ENCODE data around the gene SHF. TPM values are rescaled to one million over a fixed set of nuclear protein-coding genes. Genes with fewer than 3 reads are reported as not detected.

Gene SHF
- total and polyA plus RNA-seq, 2 donors (not counting 1 experiment from before 2014, with no cell fraction given): 0.85 to 3.3 TPM

GRCh38 chr15:45155739-45156138 is 32.0 kb downstream of the SHF start:
- DNase-seq (ENCODE audit: low read depth in 2 of 2): no peak
- no peak overlapping the region for H3K9ac ChIP-seq (ENCODE audit: insufficient read depth, low read length)
- H3K4me1 ChIP-seq (ENCODE audit: control insufficient read depth, extremely low read depth, insufficient read depth, low read length): no peaks in the 10 kb centered on the region
- H3K79me2 ChIP-seq (ENCODE audit: control insufficient read depth, insufficient read depth, low read length): no peaks in the 10 kb centered on the region
- H4K20me1 ChIP-seq (ENCODE audit: control insufficient read depth, extremely low read depth, insufficient read depth, low read length): no peaks in the 10 kb centered on the region
- no peak overlapping the region for H2AFZ ChIP-seq (ENCODE audit: low read length)
- H3K4me3 ChIP-seq (replicated peaks in 1 of 4; ENCODE audit: control extremely low read depth in 1 of 4, insufficient read depth in 1 of 4, low read depth in 3 of 4, low read length in 4 of 4): no peak overlapping the region
- TF ChIP-seq CTCF (conservative IDR thresholded peaks at IDR 0.05 in 1 of 2, IDR thresholded peaks at IDR 0.05 in 1 of 2; ENCODE audit: low read depth in 1 of 2, low read length in 2 of 2) (no peak), EZH2 (IDR thresholded peaks at IDR 0.05; ENCODE audit: low read length, missing control alignments) (no peak)
- H3K27ac ChIP-seq (ENCODE audit: insufficient read depth, low read length): no peak overlapping the region
- no peaks in the 10 kb centered on the region for H3K27me3 ChIP-seq (ENCODE audit: control insufficient read depth, insufficient read depth, low read length)
- no peaks in the 10 kb centered on the region for H3K9me3 ChIP-seq (ENCODE audit: control insufficient read depth, insufficient read depth, low read depth, low read length)
- no peaks in the 10 kb centered on the region for H3K36me3 ChIP-seq (ENCODE audit: control insufficient read depth, insufficient read depth, low read length)
- no peak overlapping the region for H3K4me2 ChIP-seq (ENCODE audit: extremely low read depth, insufficient read depth, low read length)

GRCh38 chr15:45151998-45152828 is 35.6 kb downstream of the SHF start:
- Histone ChIP-seq H3K4me3 (replicated peaks in 1 of 4; ENCODE audit: control extremely low read depth in 1 of 4, insufficient read depth in 1 of 4, low read depth in 3 of 4, low read length in 4 of 4) (no peak overlapping the region), H3K79me2 (ENCODE audit: control insufficient read depth, insufficient read depth, low read length) (no peaks in the 10 kb centered on the region), H3K27me3 (ENCODE audit: control insufficient read depth, insufficient read depth, low read length) (no peaks in the 10 kb centered on the region), H4K20me1 (ENCODE audit: control insufficient read depth, extremely low read depth, insufficient read depth, low read length) (no peaks in the 10 kb centered on the region), H3K27ac (ENCODE audit: insufficient read depth, low read length) (no peak overlapping the region), H3K9ac (ENCODE audit: insufficient read depth, low read length) (no peak overlapping the region), H2AFZ (ENCODE audit: low read length) (no peak overlapping the region), H3K9me3 (ENCODE audit: control insufficient read depth, insufficient read depth, low read depth, low read length) (no peaks in the 10 kb centered on the region), H3K4me2 (ENCODE audit: extremely low read depth, insufficient read depth, low read length) (no peak overlapping the region), H3K36me3 (ENCODE audit: control insufficient read depth, insufficient read depth, low read length) (no peaks in the 10 kb centered on the region), H3K4me1 (ENCODE audit: control insufficient read depth, extremely low read depth, insufficient read depth, low read length) (no peaks in the 10 kb centered on the region)
- TF ChIP-seq EZH2 (IDR thresholded peaks at IDR 0.05; ENCODE audit: low read length, missing control alignments): no peak
- TF ChIP-seq CTCF (conservative IDR thresholded peaks at IDR 0.05 in 1 of 2, IDR thresholded peaks at IDR 0.05 in 1 of 2; ENCODE audit: low read depth in 1 of 2, low read length in 2 of 2): no peak
- DNase-seq (ENCODE audit: low read depth in 2 of 2): no peak

- Histone ChIP-seq H3K27ac (ENCODE audit: insufficient read depth, low read length) (no peak overlapping the region), H4K20me1 (ENCODE audit: control insufficient read depth, extremely low read depth, insufficient read depth, low read length) (no peaks in the 10 kb centered on the region), H3K9ac (ENCODE audit: insufficient read depth, low read length) (no peak overlapping the region), H3K36me3 (ENCODE audit: control insufficient read depth, insufficient read depth, low read length) (no peaks in the 10 kb centered on the region), H3K27me3 (ENCODE audit: control insufficient read depth, insufficient read depth, low read length) (no peaks in the 10 kb centered on the region), H3K9me3 (ENCODE audit: control insufficient read depth, insufficient read depth, low read depth, low read length) (no peaks in the 10 kb centered on the region), H2AFZ (ENCODE audit: low read length) (no peak overlapping the region), H3K4me2 (ENCODE audit: extremely low read depth, insufficient read depth, low read length) (no peak overlapping the region), H3K4me1 (ENCODE audit: control insufficient read depth, extremely low read depth, insufficient read depth, low read length) (no peaks in the 10 kb centered on the region), H3K79me2 (ENCODE audit: control insufficient read depth, insufficient read depth, low read length) (no peaks in the 10 kb centered on the region), H3K4me3 (replicated peaks in 1 of 4; ENCODE audit: control extremely low read depth in 1 of 4, insufficient read depth in 1 of 4, low read depth in 3 of 4, low read length in 4 of 4) (no peak overlapping the region)
- TF ChIP-seq CTCF (conservative IDR thresholded peaks at IDR 0.05 in 1 of 2, IDR thresholded peaks at IDR 0.05 in 1 of 2; ENCODE audit: low read depth in 1 of 2, low read length in 2 of 2): no peak
- no peak for TF ChIP-seq EZH2 (IDR thresholded peaks at IDR 0.05; ENCODE audit: low read length, missing control alignments)
- DNase-seq (ENCODE audit: low read depth in 2 of 2): no peak
Measured at GRCh38 chr15:45150997-45151396, 36.8 kb downstream of the SHF start.
